ENCODE measurements around the gene FLVCR1.
"Not testable (repeated sequence)": the region's sequence is repeated elsewhere in the genome, so short reads cannot be mapped to it uniquely, and the experiment has no call there.

The FLVCR1 gene

DNA sequence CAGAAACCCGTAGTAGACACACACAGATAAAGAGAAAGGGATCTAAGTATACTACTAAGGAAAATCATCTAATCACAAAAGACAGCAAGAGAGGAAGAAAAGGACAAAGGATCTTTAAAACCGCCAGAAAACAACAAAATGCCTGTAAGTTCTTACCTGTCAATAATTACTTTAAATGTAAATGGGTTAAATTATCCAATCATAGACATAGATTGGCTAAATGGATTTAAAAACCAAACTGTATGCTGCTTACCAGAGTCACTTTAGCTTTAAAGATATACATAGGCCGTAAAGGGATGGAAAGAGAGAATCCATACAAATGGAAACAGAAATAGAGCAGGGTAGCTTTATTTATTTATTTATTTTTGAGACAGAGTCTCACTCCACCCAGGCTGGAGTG is 44.0 kb downstream of the FLVCR1 start:
- no peak for DNase-seq (ENCODE audit: low read depth)
- no peak overlapping the region for H3K4me3 ChIP-seq (ENCODE audit: low read depth, low read length)
- in situ Hi-C loops (cut with HindIII; ENCODE audit: low sequenced_read_pairs), result no loop called here
- TF ChIP-seq, protein P1, sequence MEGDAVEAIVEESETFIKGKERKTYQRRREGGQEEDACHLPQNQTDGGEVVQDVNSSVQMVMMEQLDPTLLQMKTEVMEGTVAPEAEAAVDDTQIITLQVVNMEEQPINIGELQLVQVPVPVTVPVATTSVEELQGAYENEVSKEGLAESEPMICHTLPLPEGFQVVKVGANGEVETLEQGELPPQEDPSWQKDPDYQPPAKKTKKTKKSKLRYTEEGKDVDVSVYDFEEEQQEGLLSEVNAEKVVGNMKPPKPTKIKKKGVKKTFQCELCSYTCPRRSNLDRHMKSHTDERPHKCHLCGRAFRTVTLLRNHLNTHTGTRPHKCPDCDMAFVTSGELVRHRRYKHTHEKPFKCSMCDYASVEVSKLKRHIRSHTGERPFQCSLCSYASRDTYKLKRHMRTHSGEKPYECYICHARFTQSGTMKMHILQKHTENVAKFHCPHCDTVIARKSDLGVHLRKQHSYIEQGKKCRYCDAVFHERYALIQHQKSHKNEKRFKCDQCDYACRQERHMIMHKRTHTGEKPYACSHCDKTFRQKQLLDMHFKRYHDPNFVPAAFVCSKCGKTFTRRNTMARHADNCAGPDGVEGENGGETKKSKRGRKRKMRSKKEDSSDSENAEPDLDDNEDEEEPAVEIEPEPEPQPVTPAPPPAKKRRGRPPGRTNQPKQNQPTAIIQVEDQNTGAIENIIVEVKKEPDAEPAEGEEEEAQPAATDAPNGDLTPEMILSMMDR (IDR thresholded peaks at IDR 0.05; ENCODE audit: low read depth, low read length, missing control alignments), result no peak

DNA sequence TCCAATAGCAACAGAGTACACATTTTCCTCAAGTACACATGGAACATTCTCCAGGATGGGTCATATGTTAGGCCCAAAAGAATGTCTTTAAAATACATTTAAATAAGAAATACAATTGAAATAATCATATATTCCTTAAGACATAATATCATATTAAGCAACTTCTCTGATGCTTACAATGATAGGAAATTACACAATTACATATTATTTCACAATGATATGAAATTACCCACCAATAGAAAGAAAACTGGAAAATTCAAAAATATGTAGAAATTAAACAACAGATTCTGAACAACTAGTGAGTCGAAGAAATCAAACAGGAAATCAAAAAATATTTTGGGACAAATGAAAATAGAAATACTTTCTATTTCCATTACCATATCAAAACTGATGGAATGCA is 45.6 kb downstream of the FLVCR1 start:
- no peak overlapping the region for H3K4me3 ChIP-seq (ENCODE audit: low read depth, low read length)
- in situ Hi-C loops (cut with HindIII; ENCODE audit: low sequenced_read_pairs), result no loop called here
- TF ChIP-seq, protein P1 (IDR thresholded peaks at IDR 0.05; ENCODE audit: low read depth, low read length, missing control alignments), result no peak
- no peak for DNase-seq (ENCODE audit: low read depth)

DNA sequence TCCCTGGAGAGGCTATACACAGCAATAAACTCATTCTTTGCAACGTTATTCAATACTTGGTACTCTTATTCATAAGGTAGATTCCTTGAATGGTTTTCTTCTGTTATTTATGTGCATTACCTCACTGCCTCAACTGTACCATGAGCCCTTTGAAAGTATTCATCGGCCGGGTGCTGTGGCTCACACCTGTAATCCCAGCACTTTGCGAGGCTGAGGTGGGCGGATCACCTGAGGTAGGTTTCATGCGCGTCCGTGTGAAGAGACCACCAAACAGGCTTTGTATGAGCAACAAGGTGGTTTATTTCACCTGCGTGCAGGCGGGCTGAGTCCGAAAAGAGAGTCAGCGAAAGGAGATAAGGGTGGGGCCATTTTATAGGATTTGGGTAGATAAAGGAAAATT is 50.0 kb downstream of the FLVCR1 start:
- DNase-seq (ENCODE audit: low read depth); in situ Hi-C loops (cut with HindIII; ENCODE audit: low sequenced_read_pairs); H3K4me3 ChIP-seq (ENCODE audit: low read depth, low read length): not testable (repeated sequence)

DNA sequence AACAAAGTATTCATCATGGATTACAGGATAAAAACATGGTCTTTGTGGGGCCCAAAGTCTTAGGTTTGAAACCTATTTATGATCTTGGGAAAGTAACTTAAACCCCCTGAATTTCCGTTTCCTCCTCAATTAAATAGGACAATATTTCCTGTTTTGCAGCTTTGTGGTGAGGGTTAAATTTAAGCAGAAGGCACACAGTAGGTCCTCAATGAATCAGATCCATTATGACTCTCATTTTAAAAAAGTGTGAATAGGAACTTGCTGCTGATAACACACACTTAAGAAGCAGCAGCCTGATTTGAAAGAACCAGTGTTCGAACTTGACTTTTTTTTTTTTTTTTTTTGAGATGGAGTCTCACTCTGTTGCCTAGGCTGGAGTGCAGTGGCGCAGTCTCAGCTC is 50.9 kb downstream of the FLVCR1 start:
- TF ChIP-seq, protein P1 (IDR thresholded peaks at IDR 0.05; ENCODE audit: low read depth, low read length, missing control alignments), result no peak
- no peak overlapping the region for H3K4me3 ChIP-seq (ENCODE audit: low read depth, low read length)
- in situ Hi-C loops (cut with HindIII; ENCODE audit: low sequenced_read_pairs), result no loop called here
- DNase-seq (ENCODE audit: low read depth), result no peak

DNA sequence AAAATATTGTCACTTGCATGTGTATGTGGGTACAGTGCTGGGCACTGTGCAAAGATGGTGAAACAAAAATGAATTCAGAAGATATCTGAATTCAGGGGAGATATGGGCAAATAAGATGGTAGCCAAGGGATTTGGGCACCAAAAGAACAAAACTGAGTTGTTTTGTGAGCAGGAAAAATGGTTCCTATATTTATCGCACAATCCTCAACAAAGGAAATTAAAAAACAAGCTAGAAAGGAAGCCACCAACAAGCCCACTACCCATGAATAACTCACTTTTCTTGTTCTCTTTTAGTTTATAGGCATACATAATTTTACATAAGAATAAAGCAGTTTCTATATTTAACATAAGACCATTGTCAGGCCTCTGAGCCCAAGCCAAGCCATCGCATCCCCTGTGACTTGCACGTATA is 51.6 kb downstream of the FLVCR1 start:
- in situ Hi-C loops (cut with HindIII; ENCODE audit: low sequenced_read_pairs), result no loop called here
- TF ChIP-seq, protein P1 (IDR thresholded peaks at IDR 0.05; ENCODE audit: low read depth, low read length, missing control alignments), result no peak
- no peak for DNase-seq (ENCODE audit: low read depth)
- H3K4me3 ChIP-seq (ENCODE audit: low read depth, low read length), result no peak overlapping the region

DNA sequence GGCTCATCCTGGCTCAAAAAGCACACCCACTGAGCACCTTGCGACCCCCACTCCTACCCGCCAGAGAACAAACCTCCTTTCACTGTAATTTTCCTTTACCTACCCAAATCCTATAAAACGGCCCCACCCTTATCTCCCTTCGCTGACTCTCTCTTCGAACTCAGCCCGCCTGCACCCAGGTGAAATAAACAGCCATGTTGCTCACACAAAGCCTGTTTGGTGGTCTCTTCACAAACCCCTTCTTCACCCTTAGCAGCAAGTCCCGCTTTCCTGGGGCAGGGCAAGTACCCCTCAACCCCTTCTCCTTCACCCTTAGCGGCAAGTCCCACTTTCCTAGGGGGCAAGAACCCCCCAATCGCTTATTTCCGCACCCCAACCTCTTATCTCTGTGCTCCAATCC is 52.1 kb downstream of the FLVCR1 start:
- H3K4me3 ChIP-seq (ENCODE audit: low read depth, low read length); in situ Hi-C loops (cut with HindIII; ENCODE audit: low sequenced_read_pairs); DNase-seq (ENCODE audit: low read depth): not testable (repeated sequence)

DNA sequence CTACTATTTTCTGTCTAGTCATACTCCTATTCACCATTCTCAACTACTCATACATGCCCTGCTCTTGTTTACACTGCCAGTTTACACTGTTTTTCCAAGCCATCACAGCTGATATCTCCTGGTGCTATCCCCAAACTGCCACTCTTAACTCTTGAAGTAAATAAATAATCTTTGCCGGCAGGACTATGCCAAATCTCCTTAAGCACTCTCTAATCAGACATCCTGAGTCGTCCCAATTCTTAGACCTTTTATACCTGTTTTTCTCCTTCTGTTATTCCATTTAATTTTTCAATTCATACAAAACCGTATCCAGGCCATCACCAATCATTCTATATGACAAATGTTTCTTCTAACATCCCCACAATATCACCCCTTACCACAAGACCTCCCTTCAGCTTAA is 55.6 kb downstream of the FLVCR1 start:
- H3K4me3 ChIP-seq (ENCODE audit: low read depth, low read length); DNase-seq (ENCODE audit: low read depth); in situ Hi-C loops (cut with HindIII; ENCODE audit: low sequenced_read_pairs): not testable (repeated sequence)

DNA sequence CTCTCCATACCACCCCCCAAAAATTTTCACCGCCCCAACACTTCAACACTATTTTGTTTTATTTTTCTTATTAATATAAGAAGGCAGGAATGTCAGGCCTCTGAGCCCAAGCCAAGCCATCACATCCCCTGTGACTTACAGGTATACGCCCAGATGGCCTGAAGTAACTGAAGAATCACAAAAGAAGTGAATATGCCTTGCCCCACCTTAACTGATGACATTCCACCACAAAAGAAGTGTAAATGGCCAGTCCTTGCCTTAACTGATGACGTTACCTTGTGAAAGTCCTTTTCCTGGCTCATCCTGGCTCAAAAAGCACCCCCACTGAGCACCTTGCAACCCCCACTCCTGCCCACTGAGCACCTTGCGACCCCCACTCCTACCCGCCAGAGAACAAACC is 56.0 kb downstream of the FLVCR1 start:
- DNase-seq (ENCODE audit: low read depth); in situ Hi-C loops (cut with HindIII; ENCODE audit: low sequenced_read_pairs); H3K4me3 ChIP-seq (ENCODE audit: low read depth, low read length): not testable (repeated sequence)

DNA sequence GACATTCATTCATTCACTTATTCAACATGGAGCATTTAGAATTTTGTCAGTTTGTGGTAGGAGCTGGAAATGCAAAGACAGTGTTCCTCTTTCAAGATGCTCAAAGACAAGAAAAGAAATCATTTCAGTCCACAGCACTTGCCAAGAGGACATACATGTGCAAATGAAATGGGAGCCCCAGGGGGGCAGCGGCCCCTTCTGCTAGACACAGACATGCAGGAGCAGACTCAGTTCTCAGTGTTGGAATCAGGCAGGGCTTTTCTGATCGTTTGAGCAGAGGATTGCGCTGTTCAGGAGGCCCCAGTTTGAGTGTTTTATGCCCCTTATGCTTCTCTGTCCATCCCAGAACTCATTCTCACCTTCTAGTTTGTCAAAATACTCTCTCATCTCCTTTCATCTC is 56.7 kb downstream of the FLVCR1 start:
- no peak overlapping the region for H3K4me3 ChIP-seq (ENCODE audit: low read depth, low read length)
- no peak for DNase-seq (ENCODE audit: low read depth)
- in situ Hi-C loops (cut with HindIII; ENCODE audit: low sequenced_read_pairs), result no loop called here
- TF ChIP-seq, protein P1 (IDR thresholded peaks at IDR 0.05; ENCODE audit: low read depth, low read length, missing control alignments), result no peak
